ENCODE results near the gene VCPKMT.
"Not testable (repeated sequence)": the region's sequence is repeated elsewhere in the genome, so short reads cannot be mapped to it uniquely, and the experiment has no call there.

VCPKMT gene

GRCh38 chr14:50092006-50092555, 24.3 kb downstream of the VCPKMT start:
- no peak for DNase-seq (ENCODE audit: low spot score)

- DNase-seq (ENCODE audit: low spot score): no peak
Measured at GRCh38 chr14:50091240-50091913, 25.0 kb downstream of the VCPKMT start.

GRCh38 chr14:50089208-50089607, 27.2 kb downstream of the VCPKMT start:
- DNase-seq (ENCODE audit: low spot score): no peak

- DNase-seq (ENCODE audit: low spot score): no peak
Measured at GRCh38 chr14:50088731-50089130, 27.6 kb downstream of the VCPKMT start.

- no peak for DNase-seq (ENCODE audit: low spot score)
Measured at GRCh38 chr14:50088117-50088515, 28.3 kb downstream of the VCPKMT start.

GRCh38 chr14:50087341-50088116, 28.8 kb downstream of the VCPKMT start:
- DNase-seq (ENCODE audit: low spot score): no peak

- no peak for DNase-seq (ENCODE audit: low spot score)
Measured at GRCh38 chr14:50086321-50086711, 30.1 kb downstream of the VCPKMT start.

GRCh38 chr14:50085570-50086320, 30.6 kb downstream of the VCPKMT start:
- no peak for DNase-seq (ENCODE audit: low spot score)

GRCh38 chr14:50084666-50085065, 31.7 kb downstream of the VCPKMT start:
- no peak for DNase-seq (ENCODE audit: low spot score)

GRCh38 chr14:50083467-50084337, 32.7 kb downstream of the VCPKMT start:
- no peak for DNase-seq (ENCODE audit: low spot score)

- DNase-seq (ENCODE audit: low spot score): no peak
Measured at GRCh38 chr14:50082784-50083466, 33.4 kb downstream of the VCPKMT start.

GRCh38 chr14:50082308-50082742, 34.0 kb downstream of the VCPKMT start:
- DNase-seq (ENCODE audit: low spot score): no peak

- DNase-seq (ENCODE audit: low spot score): not testable (repeated sequence)
Measured at GRCh38 chr14:50079103-50079502, 37.3 kb downstream of the VCPKMT start.

GRCh38 chr14:50073663-50074062, 42.7 kb downstream of the VCPKMT start:
- not testable (repeated sequence) for DNase-seq (ENCODE audit: low spot score)

GRCh38 chr14:50072395-50072794, 44.0 kb downstream of the VCPKMT start:
- no peak for DNase-seq (ENCODE audit: low spot score)

- DNase-seq (ENCODE audit: low spot score): no peak
Measured at GRCh38 chr14:50070840-50071548, 45.4 kb downstream of the VCPKMT start.

GRCh38 chr14:50070230-50070629, 46.1 kb downstream of the VCPKMT start:
- DNase-seq (ENCODE audit: low spot score): no peak

- no peak for DNase-seq (ENCODE audit: low spot score)
Measured at GRCh38 chr14:50069325-50069724, 47.0 kb downstream of the VCPKMT start.

GRCh38 chr14:50068496-50068895, 47.9 kb downstream of the VCPKMT start:
- DNase-seq (ENCODE audit: low spot score): no peak

Measured in globus pallidus (tissue), 1 donor.